NCI-H2171 treated with DMSO at 0.1 percent for 48 hours (cell line): ENCODE results near the gene FBXW8.

Experiments
- DNase-seq: peaks from one replicate; lab custom pipeline; 2025; lab: John Stamatoyannopoulos, UW

FBXW8 gene

DNA sequence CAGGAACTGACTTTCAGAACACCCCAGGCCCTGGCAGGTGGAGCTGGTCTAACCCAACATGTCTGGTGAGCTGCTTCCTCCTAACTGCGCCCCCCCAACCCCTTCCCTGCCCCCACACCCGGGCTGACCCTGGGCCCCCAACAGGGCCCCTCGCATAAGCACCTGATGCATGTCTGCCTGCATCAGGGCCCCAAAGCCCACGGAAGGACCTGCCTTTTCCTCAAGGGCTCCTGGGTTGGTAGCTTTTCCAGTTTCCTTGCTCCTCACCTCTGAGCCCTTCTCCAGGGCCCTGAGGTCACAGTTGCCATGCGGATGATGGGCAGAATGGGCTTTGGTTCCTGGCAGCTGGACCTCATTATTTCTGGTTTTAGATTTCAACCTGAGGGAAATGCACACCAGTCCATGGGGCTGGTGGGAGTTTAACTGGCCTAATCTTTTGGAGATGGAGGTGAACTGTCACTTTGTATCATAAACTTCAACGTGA, 170.0 kb downstream of the FBXW8 start:
- no peak for DNase-seq
